MM.1S (cell line): ENCODE measurements around the gene FAM187B.

Experiments
- DNase-seq: peaks from one replicate; pipeline ENCODE4 v3.0.0-alpha.2; 2015
- H2AFZ ChIP-seq: fragments of 300-600 bp; sonication (generic); 2 replicates; pipeline ENCODE4 v1.6.0; 2016; ENCODE audit warnings: antibody characterized with exemption, low read length
- H3F3A ChIP-seq: fragments of 300-600 bp; sonication (generic); 2 replicates; pipeline ENCODE4 v1.6.1; 2016; ENCODE audit warnings: mild to moderate bottlenecking, antibody characterized with exemption, low read length, moderate library complexity, mixed read lengths; ENCODE audit not compliant: insufficient read depth
- H3K27ac ChIP-seq: fragments of 300-600 bp; sonication (generic); 2 replicates; pipeline ENCODE4 v1.5.1; 2016; ENCODE audit warnings: mild to moderate bottlenecking, low read length
- H3K27me3 ChIP-seq: fragments of 300-600 bp; sonication (generic); replicated peaks from 2 replicates; pipeline ENCODE4 v1.6.0; 2016; ENCODE audit warnings: low read length; ENCODE audit not compliant: insufficient read depth
- H3K36me3 ChIP-seq: fragments of 300-600 bp; sonication (generic); replicated peaks from 2 replicates; pipeline ENCODE4 v1.6.1; 2016; ENCODE audit warnings: mild to moderate bottlenecking, low read length, mixed read lengths; ENCODE audit not compliant: insufficient read depth
- H3K4me1 ChIP-seq: fragments of 300-600 bp; sonication (generic); 2 replicates; pipeline ENCODE4 v1.6.1; 2016; ENCODE audit warnings: low read length, mixed read lengths
- H3K4me2 ChIP-seq: fragments of 300-600 bp; sonication (generic); 2 replicates; pipeline ENCODE4 v1.6.0; 2016; ENCODE audit warnings: low read depth, low read length
- H3K4me3 ChIP-seq: fragments of 300-600 bp; sonication (generic); 2 replicates; pipeline ENCODE4 v1.5.1; 2016; ENCODE audit warnings: low read length, mixed read lengths
- H3K79me2 ChIP-seq: fragments of 300-600 bp; sonication (generic); 2 replicates; pipeline ENCODE4 v1.6.1; 2016; ENCODE audit warnings: mixed run types, low read length, mixed read lengths
- H3K9ac ChIP-seq: fragments of 300-600 bp; sonication (generic); 2 replicates; pipeline ENCODE4 v1.6.1; 2016; ENCODE audit warnings: low read length, mixed read lengths
- H3K9me2 ChIP-seq: fragments of 300-600 bp; sonication (generic); replicated peaks from 2 replicates; pipeline ENCODE4 v1.6.1; 2016; ENCODE audit warnings: mild to moderate bottlenecking, low read length, mixed read lengths; ENCODE audit not compliant: insufficient read depth
- H3K9me3 ChIP-seq: fragments of 300-600 bp; sonication (generic); replicated peaks from 2 replicates; pipeline ENCODE4 v1.6.1; 2016; ENCODE audit warnings: mild to moderate bottlenecking, low read length, mixed read lengths; ENCODE audit not compliant: insufficient read depth
- H4K20me1 ChIP-seq: fragments of 300-600 bp; sonication (generic); 2 replicates; pipeline ENCODE4 v1.6.1; 2016; ENCODE audit warnings: mild to moderate bottlenecking, low read length, moderate library complexity, mixed read lengths; ENCODE audit not compliant: insufficient read depth
- CTCF ChIP-seq: fragments of 300-600 bp; sonication (generic); IDR thresholded peaks from 2 replicates; pipeline ENCODE4 v1.5.1; 2016; ENCODE audit warnings: antibody characterized with exemption, low read length, mixed read lengths
- EZH2 ChIP-seq: fragments of 300-600 bp; sonication (generic); optimal IDR thresholded peaks from 2 replicates; pipeline ENCODE3; 2017; ENCODE audit warnings: low read depth, mild to moderate bottlenecking, antibody characterized with exemption, low read length, mixed read lengths
- EZH2phosphoT487 ChIP-seq: fragments of 300-600 bp; sonication (generic); IDR thresholded peaks from 2 replicates; pipeline ENCODE4 v1.6.1; 2018; ENCODE audit warnings: antibody characterized with exemption, low read length

Gene FAM187B

GRCh38 chr19:35264268-35265125, 36.0 kb upstream of the FAM187B start:
- Histone ChIP-seq H2AFZ (no peak overlapping the region), H3K9me3 (no peaks in the 10 kb centered on the region), H3K36me3 (no peaks in the 10 kb centered on the region), H3K4me3 (no peak overlapping the region), H3K27ac (no peak overlapping the region), H3K4me2 (no peak overlapping the region), H3K9me2 (no peaks in the 10 kb centered on the region), H3K9ac (no peak overlapping the region), H4K20me1 (no peaks in the 10 kb centered on the region), H3K79me2 (peaks cover 19% of the 10 kb centered on the region), H3K4me1 (no peaks in the 10 kb centered on the region), H3K27me3 (no peaks in the 10 kb centered on the region), H3F3A (peaks cover 10% of the 10 kb centered on the region)
- DNase-seq, result no peak
- TF ChIP-seq EZH2phosphoT487, result no peak
- TF ChIP-seq EZH2, result no peak
- TF ChIP-seq CTCF, result no peak

GRCh38 chr19:35262101-35262761, 33.7 kb upstream of the FAM187B start:
- Histone ChIP-seq H4K20me1 (no peaks in the 10 kb centered on the region), H3K27ac (no peak overlapping the region), H3K27me3 (no peaks in the 10 kb centered on the region), H3K9me2 (no peaks in the 10 kb centered on the region), H2AFZ (no peak overlapping the region), H3K9me3 (no peaks in the 10 kb centered on the region), H3F3A (peaks cover 10% of the 10 kb centered on the region), H3K79me2 (peaks cover 14% of the 10 kb centered on the region), H3K4me3 (no peak overlapping the region), H3K4me1 (no peaks in the 10 kb centered on the region), H3K36me3 (no peaks in the 10 kb centered on the region), H3K4me2 (no peak overlapping the region), H3K9ac (no peak overlapping the region)
- TF ChIP-seq EZH2phosphoT487 (no peak), CTCF (no peak), EZH2 (no peak)
- DNase-seq, result no peak

- H3K27ac ChIP-seq, result no peak overlapping the region
- no peak overlapping the region for H3K4me2 ChIP-seq
- H3K4me3 ChIP-seq, result no peak overlapping the region
- no peaks in the 10 kb centered on the region for H4K20me1 ChIP-seq
- no peak for TF ChIP-seq EZH2
- TF ChIP-seq EZH2phosphoT487, result no peak
- no peak for TF ChIP-seq CTCF
- peaks cover 10% of the 10 kb centered on the region for H3F3A ChIP-seq
- H3K36me3 ChIP-seq, result no peaks in the 10 kb centered on the region
- no peak overlapping the region for H2AFZ ChIP-seq
- H3K27me3 ChIP-seq, result no peaks in the 10 kb centered on the region
- H3K9ac ChIP-seq, result no peak overlapping the region
- DNase-seq, result no peak
- peaks cover 7% of the 10 kb centered on the region for H3K79me2 ChIP-seq
- no peaks in the 10 kb centered on the region for H3K4me1 ChIP-seq
- no peaks in the 10 kb centered on the region for H3K9me3 ChIP-seq
- H3K9me2 ChIP-seq, result no peaks in the 10 kb centered on the region
Observed at GRCh38 chr19:35261356-35262100, 33.0 kb upstream of the FAM187B start.
